Gastrocnemius medialis (tissue), 4 donors: ENCODE measurements around the gene PIAS1.

Source experiments
- CTCF ChIP-seq, 5 experiments: fragments of 450-650 bp in 3 of 5; fragments of 200-600 bp in 2 of 5; sonication (generic) in 2 of 5; IDR thresholded peaks in 4 of 5; conservative IDR thresholded peaks in 1 of 5; 1 replicate in 4 of 5; 2 replicates in 1 of 5; pipeline ENCODE4 v1.5.1; 2016 to 2019; ENCODE audit warnings: antibody characterized with exemption in 5 of 5, mild to moderate bottlenecking in 3 of 5, moderate library complexity in 3 of 5
- POLR2A ChIP-seq, 2 donors: fragments of 450-650 bp; IDR thresholded peaks; one replicate each; pipeline ENCODE4 v1.6.1; 2017; ENCODE audit warnings: antibody characterized with exemption in 2 of 2, mild to moderate bottlenecking in 2 of 2, moderate library complexity in 2 of 2

GRCh38 chr15:68130851-68131250 lies 76.7 kb downstream of the PIAS1 start:
- no peak for TF ChIP-seq CTCF (IDR thresholded peaks at IDR 0.05 in 4 of 5, conservative IDR thresholded peaks at IDR 0.05 in 1 of 5)
- TF ChIP-seq POLR2A (IDR thresholded peaks at IDR 0.05) = no peak
